ENCODE results near the gene NSMCE1. TPM values are rescaled to one million over a fixed set of nuclear protein-coding genes. Genes with fewer than 3 reads are reported as not detected.
"Not testable (repeated sequence)": the region's sequence is repeated elsewhere in the genome, so short reads cannot be mapped to it uniquely, and the experiment has no call there.

NSMCE1 gene
- total and polyA plus RNA-seq, 7 donors: 32.5 to 65.2 (median 51.0) TPM

- no peak overlapping the region for H3K27ac ChIP-seq
- H3K4me1 ChIP-seq: no peaks in the 10 kb centered on the region
- H3K27me3 ChIP-seq: no peaks in the 10 kb centered on the region
- TF ChIP-seq EP300 (IDR thresholded peaks at IDR 0.05) (no peak), CTCF (IDR thresholded peaks at IDR 0.05) (no peak), POLR2AphosphoS5 (IDR thresholded peaks at IDR 0.05) (no peak), POLR2A (IDR thresholded peaks at IDR 0.05) (no peak)
- no peaks in the 10 kb centered on the region for H3K9me3 ChIP-seq
- WGBS, 2 donors: 85 to 86% methylated on average over 7 of the region's 7 CpGs
- H3K36me3 ChIP-seq: no peaks in the 10 kb centered on the region
- intact Hi-C loops (cut with DNase I): no loop called here
- DNase-seq: no peak
- no peak overlapping the region for H3K4me3 ChIP-seq
These were observed 16.5 kb upstream of the NSMCE1 start for GRCh38 chr16:27284865-27285675.

GRCh38 chr16:27281243-27281642 lies 12.7 kb upstream of the NSMCE1 start:
- no peak for DNase-seq
- intact Hi-C loops (cut with DNase I): no loop called here
- WGBS, 2 donors: 73 to 80% methylated on average over 7 of the region's 7 CpGs

GRCh38 chr16:27275394-27275793 lies 6.8 kb upstream of the NSMCE1 start:
- WGBS, 2 donors: 63 to 89% methylated on average over 1 of the region's 1 CpG

More at GRCh38 chr16:27281243-27281642, 12.7 kb upstream of the NSMCE1 start:
- H3K9me3 ChIP-seq: no peaks in the 10 kb centered on the region
- no peak overlapping the region for H3K27ac ChIP-seq
- H3K4me3 ChIP-seq: no peak overlapping the region
- H3K27me3 ChIP-seq: no peaks in the 10 kb centered on the region
- H3K4me1 ChIP-seq: no peaks in the 10 kb centered on the region
- no peaks in the 10 kb centered on the region for H3K36me3 ChIP-seq
- TF ChIP-seq CTCF (IDR thresholded peaks at IDR 0.05): no peak
- no peak for TF ChIP-seq POLR2A (IDR thresholded peaks at IDR 0.05)
- TF ChIP-seq POLR2AphosphoS5 (IDR thresholded peaks at IDR 0.05): no peak
- no peak for TF ChIP-seq EP300 (IDR thresholded peaks at IDR 0.05)

GRCh38 chr16:27274424-27274874 lies 5.9 kb upstream of the NSMCE1 start:
- H3K4me3 ChIP-seq; H3K4me1 ChIP-seq; H3K36me3 ChIP-seq; H3K9me3 ChIP-seq; H3K27ac ChIP-seq; H3K27me3 ChIP-seq; DNase-seq; intact Hi-C loops (cut with DNase I): not testable (repeated sequence)
- 65 to 90% methylated on average over 7 of the region's 7 CpGs for WGBS, 2 donors

More at GRCh38 chr16:27275394-27275793, 6.8 kb upstream of the NSMCE1 start:
- no peak for TF ChIP-seq POLR2AphosphoS5 (IDR thresholded peaks at IDR 0.05)
- TF ChIP-seq EP300 (IDR thresholded peaks at IDR 0.05): no peak
- TF ChIP-seq POLR2A (IDR thresholded peaks at IDR 0.05): no peak
- TF ChIP-seq CTCF (IDR thresholded peaks at IDR 0.05): no peak
- DNase-seq: no peak
- H3K9me3 ChIP-seq: no peaks in the 10 kb centered on the region
- H3K4me1 ChIP-seq: no peaks in the 10 kb centered on the region
- no peaks in the 10 kb centered on the region for H3K27me3 ChIP-seq
- no peak overlapping the region for H3K27ac ChIP-seq
- no peaks in the 10 kb centered on the region for H3K36me3 ChIP-seq
- intact Hi-C loops (cut with DNase I): no loop called here
- no peak overlapping the region for H3K4me3 ChIP-seq

GRCh38 chr16:27273670-27274423 lies 5.3 kb upstream of the NSMCE1 start:
- H3K27ac ChIP-seq: no peak overlapping the region
- H3K4me1 ChIP-seq: peaks cover 0 to 7% (median 6%) of the 10 kb centered on the region in 4 donors
- no peak overlapping the region for H3K4me3 ChIP-seq
- no peaks in the 10 kb centered on the region for H3K36me3 ChIP-seq
- TF ChIP-seq POLR2A (IDR thresholded peaks at IDR 0.05) (no peak), EP300 (IDR thresholded peaks at IDR 0.05) (no peak), CTCF (IDR thresholded peaks at IDR 0.05) (no peak), POLR2AphosphoS5 (IDR thresholded peaks at IDR 0.05) (no peak)
- WGBS, 2 donors: 52 to 64% methylated on average over 8 of the region's 8 CpGs
- no peaks in the 10 kb centered on the region for H3K27me3 ChIP-seq
- intact Hi-C loops (cut with DNase I): no loop called here
- no peaks in the 10 kb centered on the region for H3K9me3 ChIP-seq
- DNase-seq: no peak
